Stimulated activated naive CD4-positive, alpha-beta T cell (primary cell): ENCODE results near the gene CLCN6.
"Not testable (repeated sequence)": the region's sequence is repeated elsewhere in the genome, so short reads cannot be mapped to it uniquely, and the experiment has no call there.

Experiments used
- DNase-seq, 6 experiments: peaks; one replicate each; lab custom pipeline; 2025; lab: John Stamatoyannopoulos, UW

The CLCN6 gene

DNA sequence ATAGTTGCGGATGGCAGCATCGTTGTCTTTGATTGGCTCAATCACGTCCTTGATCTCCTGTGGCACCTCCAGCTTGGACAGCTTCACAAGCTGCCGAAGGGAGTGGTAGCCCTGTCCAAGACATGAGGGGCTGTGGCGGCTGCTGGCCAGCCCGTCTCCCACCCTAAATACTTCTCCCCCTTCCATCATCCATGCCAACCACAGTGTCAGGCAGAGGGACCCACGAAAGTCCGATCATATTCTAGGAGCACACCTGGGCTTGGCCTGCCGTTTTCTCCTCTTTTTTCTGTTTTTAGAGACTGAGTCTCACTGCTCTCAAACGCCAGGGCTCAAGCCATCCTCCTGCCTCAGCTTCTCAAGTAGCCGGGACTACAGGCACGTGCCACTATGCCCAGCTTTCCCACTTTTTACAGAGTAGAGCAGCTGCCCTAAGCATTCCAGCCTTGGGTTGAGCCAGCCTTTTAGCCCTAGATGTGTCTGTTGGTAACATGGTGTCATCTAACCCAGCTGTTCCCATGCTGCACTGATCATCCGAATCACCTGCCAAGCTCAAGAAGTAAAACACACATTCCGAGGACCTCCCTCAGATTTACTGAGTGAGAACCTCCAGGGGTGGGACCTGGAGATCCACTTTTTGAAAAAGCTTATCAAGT, 10.6 kb upstream of the CLCN6 start:
- no peak for DNase-seq

DNA sequence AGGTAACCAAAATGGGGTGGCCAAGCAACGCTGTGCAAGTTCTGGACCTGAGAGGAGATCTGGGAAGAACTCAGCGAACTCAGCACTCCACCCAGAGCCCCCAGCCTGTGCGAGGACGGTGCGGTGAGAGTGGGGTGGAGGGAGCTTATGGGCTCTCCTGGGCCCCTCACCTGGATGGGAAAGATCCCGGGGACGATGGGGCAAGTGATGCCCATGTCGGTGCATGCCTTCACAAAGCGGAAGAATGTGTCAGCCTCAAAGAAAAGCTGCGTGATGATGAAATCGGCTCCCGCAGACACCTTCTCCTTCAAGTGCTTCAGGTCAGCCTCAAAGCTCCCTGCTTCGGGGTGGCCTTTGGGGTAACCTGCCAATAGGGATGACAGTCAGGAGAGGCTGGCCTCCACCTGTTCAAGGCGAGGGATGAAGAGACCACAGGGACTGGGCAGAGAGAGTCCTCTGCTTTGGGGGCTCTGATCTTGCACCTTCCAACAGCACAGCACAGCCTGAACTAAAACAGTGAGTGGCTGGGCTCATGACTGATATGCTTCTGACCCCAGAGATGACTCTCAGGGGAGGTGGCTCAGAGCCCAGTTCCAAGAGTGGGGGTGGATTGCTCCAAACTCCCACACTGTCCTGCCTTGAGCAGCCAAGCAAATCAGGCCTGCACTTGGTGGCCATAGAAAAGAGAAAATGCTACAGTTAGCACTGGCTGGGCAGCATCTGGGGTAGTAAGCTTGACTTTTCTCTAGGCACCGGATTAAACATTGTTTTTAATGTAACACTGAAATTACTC, 9.8 kb upstream of the CLCN6 start:
- no peak for DNase-seq

DNA sequence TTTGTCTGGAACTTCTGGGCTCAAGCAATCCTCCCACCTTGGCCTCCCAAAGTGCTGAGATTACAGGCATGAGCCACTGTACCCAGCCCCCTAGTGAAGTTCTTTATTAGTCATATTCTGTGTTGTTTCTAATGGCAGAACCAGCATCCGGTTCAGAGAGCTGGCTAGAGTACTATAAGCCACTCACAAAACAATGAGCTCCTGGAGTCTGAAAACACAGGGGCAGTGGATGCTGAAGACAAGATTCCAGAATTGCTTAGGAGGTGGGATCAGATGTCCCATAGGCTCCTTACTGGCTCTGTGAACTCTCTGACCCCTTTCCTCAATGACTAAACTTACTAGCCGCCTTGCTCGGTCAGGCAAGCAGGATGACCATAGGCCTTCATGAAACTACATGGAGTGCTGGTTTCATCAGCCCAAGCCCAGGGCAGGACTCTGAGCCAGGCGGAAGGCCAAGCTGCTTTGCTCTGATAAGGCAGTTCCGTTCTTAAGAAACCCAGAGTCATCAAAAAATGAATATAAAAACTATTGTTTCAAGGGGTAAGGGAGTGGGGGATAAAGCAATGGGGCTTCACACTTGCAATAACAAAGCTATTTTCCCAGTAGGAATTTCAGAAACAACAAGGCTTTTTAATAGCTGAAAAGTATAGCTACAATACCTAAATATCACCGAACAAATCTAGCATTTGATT, 8.3 kb upstream of the CLCN6 start:
- no peak for DNase-seq

DNA sequence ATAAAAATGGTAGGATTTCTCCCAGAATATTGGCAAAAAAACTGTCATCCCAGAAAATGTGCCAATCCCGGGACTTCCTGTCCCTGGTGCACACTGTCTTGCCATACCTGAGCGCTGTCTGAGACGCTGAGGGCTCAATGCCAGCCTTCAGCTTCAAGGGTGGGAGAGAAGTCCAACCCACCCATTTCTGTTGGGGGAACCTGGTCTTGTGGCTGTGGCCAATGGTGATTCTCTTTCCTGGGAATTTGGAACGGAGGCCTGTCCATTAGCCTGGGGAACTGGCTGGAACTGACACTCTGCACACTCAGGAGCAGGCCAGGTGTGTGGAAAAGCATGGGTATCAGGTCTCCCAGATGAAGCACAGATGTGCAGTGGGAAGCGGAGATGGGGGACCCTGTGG, 6.9 kb upstream of the CLCN6 start:
- DNase-seq, result no peak

DNA sequence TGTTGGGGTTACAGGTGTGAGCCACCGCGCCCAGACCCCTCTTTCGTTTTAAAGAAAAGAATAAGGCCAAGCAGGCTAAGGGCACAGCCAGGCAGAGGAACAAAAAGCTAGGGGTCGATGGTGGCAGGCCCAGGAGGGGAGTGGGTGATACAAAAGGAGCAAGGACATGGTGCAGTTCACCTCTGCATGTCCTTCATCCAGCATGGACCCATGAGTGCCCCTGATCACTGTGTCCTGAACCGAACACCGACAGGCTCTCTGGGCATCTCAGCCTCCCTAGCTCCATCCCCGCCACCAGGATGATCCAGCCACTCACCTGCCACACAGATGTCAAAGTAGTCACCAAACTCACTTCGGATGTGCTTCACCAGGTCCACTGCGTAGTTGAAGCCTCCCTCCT, 6.1 kb upstream of the CLCN6 start:
- DNase-seq, result no peak

DNA sequence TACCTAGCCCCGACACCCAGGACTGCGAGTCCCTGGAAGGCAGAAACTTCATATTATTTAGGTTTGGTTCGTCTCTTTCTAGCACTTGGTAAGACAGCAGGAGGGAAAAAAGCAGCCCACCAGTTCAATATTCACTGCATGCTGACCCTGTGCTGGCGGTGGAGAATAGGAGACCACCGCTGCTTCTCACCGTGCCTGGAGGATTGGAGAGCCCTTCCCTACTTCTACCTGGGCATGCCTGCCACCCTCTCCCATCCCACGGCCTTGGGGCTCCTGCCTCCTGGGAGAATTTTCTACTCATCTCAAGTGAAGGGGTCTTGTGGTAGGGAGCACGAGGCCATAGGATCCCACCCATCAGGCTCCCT, 5.6 kb upstream of the CLCN6 start:
- no peak for DNase-seq

DNA sequence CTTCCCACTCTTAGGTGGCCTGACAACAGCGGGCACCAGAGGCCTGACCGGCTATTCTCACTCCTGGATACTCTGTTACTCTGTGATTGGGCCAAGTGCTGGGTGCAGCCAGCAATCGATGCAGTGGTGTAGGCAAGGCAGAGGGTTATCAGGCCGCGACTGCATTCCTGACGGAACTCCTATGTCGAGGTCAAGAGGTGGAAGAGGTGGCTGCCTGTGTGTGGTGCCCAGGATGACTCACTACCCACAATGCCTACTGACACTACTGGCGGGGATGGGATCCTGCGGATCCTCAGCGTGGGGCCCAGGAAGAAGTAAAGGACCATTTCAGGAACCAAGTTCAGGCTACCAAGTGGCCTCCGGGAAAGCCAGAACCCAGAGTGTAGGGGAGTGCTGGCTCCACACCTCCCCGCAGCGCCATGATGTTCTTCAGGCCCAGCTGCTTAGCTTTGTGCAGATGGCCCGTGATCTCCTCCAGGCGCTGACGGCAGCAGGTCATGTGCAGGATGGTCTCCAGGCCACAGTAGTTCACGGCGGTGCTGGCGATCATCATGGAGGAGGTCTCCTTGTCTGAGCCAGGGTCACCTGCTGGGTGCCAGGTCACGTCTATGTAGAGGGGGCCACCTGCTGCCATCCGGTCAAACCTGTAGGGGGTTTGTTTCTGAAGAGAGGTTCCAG, 5.1 kb upstream of the CLCN6 start:
- DNase-seq, result no peak

DNA sequence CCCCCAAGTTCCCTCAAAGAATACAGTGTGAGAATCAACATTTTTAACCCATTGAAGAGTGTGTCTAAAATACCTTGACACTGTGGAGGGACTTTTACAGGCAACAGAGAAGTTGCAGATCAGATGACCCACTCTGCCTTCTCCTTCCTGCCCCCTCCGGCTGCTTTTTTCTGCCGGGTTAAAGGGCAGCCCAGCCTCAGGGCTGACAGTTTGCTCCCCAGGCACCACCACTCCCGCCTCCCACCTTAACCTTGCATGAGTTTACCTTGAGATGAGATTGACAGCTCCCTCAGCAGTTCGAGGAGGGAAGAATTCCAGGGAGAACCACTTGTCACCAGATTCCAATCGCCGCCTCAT, 3.4 kb upstream of the CLCN6 start:
- no peak for DNase-seq

DNA sequence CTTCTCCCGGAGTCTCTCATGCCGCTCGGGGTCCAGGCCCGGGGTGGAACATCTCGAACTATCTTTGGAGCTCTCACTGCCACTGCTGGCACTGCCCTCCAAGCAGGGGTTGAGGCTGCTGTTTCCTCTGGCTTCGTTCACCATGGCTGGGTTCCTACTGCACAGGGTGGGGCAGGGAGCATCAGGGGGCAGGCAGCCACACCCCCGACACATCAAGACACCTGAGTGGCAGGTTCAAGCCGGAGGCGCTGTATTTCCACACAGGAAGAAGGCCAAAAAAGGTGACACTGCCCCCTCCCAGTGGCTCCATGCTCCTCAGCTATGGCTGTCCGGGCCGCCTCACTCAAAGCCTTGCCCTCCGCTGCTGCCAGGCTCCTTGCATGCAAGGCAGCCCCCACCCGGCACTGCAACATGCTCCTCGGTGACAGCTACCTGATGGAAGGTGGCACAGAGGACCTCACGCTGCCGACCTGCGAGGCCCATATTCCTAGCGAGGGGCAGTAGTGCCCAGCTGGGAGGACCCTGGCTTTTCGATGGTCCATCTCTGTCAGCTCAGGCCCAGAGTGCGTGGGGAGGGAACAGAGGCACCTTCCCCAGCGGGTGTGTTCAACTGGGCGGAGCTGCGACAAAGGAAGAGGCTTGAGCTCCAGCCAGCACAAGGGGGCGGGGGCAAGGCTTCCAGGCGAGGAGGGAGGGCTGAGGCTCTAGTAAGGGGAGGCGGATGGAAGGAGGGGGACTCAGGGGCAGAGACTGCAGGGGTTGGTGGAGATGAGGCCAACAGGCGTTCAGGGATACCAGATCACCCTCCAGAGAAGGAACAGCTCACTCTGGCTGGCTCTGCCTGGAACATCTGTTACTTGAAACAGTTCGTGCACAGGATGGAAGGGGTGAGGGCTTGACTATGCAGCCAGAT, 2.8 kb upstream of the CLCN6 start:
- peak; percentile 31 to 75 (median 63) for DNase-seq

DNA sequence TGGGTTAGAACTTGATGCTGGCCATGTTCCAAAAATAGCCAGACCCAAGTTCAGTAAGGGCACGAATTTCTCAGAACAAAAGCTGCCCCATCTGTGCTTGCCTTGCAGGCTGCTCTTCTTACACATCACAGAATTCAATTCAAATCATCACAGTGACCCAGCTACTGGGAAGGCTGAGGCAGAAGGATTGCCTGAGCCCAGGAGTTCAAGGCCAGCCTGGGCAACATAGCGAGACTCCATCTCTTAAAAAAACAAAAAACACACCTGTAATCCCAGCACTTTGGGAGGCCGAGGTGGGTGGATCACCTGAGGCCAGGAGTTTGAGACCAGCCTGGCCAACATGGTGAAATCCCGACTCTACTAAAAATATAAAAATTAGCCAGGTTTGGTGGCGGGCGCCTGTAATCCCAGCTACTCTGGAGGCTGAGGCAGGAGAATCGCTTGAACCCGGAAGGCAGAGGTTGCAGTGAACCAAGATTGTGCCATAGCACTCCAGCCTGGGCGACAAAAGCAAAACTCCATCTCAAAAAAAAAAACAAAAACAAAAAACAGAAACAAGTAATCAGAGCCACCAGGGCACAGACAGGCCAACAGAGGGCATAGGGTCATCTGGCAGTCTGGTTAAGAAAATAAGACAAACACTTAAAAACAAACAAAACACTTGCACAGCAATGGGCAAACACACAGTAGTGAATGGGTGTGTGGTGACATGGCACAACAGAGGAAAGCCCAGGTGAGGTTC, 1.9 kb upstream of the CLCN6 start:
- DNase-seq, result not testable (repeated sequence)

DNA sequence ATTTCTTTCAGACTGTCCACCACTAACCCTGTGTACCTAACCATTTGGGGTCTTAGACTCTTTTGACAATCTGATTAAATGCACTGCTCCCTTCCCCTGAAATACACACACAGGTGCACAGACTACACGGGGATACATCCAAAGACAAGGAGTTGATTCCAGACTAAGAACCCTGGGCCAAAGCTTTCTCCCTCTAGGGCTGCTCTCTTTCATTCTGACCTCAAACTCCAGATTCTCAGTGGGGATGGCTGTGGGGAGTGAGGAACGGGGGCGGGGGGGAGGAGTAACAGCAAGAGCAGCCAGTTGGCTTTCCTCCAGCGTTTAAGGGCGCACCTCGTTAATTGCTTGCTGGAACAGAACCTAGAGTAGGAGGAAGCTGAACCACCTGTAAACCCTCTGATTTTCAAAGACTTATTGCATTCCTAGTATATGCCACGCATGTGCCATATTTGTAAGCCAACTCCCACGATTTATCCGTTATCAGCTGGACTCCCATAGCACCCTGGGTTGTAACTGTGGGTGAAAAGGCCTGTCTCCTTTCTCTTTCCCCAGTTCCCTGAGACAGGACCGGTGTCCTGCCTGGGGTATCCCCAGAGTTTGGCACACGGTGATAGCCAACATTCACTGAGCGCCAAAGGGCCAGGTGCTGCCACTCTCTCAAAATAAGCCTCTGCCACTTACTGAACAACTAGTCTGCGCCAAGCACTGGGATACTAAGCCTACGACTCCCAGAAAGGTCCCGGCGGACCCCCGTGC, 1.1 kb upstream of the CLCN6 start:
- peak; percentile 5 to 46 (median 30) for DNase-seq

DNA sequence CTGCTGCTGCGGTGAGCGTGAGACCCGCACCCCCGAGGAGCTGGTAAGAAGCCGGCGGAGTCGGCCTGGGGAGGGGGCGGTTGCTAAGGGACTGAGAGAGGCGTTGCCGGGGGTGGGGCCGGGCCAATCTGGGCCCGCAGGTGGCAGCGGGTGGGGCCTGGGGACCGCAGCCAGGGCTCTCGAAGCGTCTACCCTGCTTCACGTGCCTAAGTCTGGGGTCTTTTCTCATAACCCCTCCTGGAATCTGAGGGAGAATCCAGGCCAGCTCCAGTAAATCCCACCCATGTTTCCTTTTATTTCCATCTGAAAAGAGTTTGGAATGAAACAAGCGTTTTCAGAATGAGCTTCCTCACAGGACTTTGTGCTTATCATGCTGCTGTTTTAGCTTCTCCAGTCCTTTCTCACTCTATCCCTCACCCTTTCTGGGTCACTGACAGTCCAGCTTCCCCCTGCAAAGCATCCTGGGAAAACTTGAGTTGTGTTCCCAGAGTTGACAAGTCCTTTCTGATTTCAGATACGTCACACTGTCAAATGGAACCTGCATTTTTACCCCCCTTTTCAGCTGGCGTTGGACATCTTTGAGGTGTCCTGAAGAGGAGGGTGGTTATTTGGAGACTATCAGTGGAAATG, 431 bp downstream of the CLCN6 start:
- peak in 1 of 6 experiments; percentile 25 for DNase-seq

DNA sequence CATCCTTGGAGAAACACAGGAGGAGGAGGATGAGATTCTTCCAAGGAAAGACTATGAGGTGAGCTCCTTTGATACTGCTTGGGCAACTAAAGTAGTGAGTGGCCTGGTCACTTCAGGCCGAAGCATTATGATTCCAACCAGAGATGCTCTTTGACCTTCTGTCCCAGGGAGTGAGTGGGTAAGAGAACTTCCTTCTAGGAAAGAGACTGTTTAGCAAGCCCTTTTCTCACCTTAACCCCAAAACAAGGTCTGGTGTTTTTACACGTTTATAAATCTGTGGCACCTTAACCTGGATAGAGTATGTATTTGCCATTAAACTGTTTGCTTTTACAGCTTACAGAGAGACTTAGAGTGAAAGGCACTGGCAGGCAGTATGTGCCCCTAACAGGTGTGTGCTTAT, 1.1 kb downstream of the CLCN6 start:
- no peak for DNase-seq

DNA sequence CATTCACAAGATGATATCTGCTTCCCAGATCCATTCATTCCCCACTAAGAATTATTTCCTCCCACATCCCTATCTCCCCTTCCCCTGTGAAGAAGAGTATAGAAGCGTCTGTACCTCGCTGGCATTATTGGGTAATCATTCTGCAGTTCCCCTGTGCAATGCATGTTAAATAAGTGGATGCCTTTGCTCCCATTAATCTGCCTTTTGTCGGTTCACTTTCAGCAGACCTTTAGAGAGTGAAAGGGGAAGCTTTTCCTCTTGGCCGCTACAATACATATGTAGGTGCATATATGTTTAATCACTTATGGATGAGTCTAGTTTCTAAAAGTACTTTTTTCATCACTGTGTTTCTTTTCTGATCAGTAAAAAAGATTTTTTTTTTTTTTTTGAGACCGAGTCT, 7.0 kb downstream of the CLCN6 start:
- DNase-seq, result no peak

DNA sequence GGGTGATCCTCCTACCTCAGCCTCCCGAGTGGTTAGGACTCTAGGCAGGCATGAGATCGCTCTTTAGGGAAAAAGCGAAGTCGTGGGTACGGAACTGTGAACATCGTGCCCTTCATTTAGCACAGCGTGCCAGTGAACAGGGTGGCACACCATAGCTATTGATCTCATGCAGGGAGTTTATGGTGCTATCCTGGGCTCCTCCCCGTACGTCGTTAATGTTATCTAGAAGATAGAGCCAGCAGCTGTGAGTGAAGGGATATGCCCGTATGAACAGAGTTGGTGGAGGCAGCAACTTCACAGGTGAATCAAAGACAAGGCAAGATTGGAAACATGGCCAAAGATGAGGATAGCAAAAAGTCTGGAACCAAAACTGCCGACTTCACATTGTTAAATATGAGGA, 11.2 kb downstream of the CLCN6 start:
- DNase-seq, result no peak

DNA sequence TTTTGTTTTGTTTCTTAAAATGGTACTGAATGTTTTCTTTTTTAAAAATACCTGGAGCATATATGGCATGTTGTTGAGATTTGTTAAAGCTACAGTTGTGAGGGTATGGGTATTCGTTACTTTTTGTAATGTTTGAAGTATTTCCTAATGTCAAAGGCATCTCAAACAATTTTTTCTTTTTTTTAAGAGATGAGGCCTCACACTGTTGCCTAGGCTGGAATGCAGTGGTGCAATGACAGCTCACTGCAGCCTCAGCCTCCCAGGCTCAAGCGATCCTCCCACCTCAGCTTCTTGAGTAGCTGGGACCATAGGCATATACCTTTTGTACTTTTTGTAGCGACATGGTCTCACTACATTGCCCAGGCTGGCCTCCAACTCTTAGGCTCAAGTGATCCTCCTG, 16.1 kb downstream of the CLCN6 start:
- DNase-seq, result no peak

DNA sequence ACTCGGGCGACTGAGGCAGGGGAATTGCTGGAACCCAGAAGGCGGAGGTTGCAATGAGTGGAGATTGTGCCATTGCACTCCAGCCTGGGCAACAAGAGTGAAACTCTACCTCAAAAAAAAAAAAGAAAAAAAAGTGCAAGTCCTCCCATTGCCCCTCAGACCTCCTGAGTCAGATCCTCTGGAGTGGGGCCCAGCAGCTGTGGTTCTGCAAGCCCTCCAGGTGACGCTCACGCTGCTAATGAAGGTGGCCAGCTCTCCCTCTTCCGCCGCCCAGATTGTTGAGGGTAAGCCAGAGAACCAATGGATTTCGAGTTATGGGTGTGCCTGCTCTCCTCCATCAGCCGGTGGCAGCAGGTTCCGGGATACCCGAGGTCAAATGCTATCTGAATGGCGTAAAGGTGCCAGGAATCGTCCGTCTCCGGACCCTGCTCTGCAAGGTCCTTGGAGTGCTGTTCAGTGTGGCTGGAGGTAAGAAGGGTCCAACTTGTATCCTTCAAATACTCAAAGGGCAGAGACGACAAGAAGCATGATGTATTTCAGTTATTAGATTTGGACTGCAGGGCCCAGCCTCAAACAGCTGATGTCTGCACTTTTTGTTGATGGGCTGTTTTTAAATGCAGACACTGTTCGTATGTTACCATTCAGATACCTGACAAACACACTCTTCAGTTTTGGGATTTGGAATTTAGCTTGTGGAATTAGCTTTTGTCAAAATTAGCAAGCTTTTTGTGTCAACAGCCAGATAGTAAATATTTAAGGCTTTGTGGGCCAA, 17.6 kb downstream of the CLCN6 start:
- DNase-seq, result no peak

DNA sequence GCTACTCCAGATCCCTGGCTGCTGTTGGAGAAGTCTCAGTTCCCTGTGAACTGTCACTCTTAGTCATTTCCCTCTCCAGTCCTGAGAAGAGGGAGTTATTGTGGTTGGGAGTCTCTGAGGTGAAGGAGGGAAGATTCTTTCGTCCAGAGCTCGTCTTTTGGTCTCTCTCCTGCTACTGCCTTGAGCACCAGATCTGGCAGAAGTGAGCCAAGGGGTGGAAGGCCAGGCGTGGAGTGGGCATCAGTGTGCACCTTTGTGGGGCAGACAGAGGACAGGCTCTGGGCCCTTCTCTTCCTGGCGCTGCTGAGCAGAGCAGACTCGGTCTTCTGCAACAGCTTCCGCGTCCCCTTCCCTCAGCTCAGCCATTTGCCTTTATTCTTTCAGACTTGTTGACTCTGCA, 19.1 kb downstream of the CLCN6 start:
- no peak for DNase-seq

DNA sequence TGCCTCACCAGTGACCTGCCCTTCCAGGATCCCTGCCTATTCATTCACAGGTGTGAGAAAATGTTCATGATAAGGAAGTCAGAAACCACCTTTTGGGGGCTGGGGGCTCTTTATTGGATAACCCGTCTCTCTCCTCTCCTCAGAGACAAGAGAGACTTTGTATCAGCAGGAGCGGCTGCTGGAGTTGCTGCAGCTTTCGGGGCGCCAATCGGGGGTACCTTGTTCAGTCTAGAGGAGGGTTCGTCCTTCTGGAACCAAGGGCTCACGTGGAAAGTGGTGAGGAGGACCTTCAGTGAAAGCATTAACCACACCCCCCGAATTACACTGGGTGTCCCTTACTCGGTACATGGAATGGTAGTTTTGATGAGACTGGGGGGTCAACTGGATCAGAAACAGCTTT, 21.0 kb downstream of the CLCN6 start:
- DNase-seq, result no peak
